Loucy (cell line): ENCODE measurements around the gene BACH2.
"Not testable (repeated sequence)": the region's sequence is repeated elsewhere in the genome, so short reads cannot be mapped to it uniquely, and the experiment has no call there.

ENCODE experiments used
- H2AFZ ChIP-seq: fragments of 200-600 bp; sonication (generic); 2 replicates; pipeline ENCODE4 v1.6.0; 2016; ENCODE audit warnings: antibody characterized with exemption, mild to moderate bottlenecking, low read length, moderate library complexity
- H3F3A ChIP-seq: fragments of 200-600 bp; 2 replicates; pipeline ENCODE4 v1.6.0; 2016; ENCODE audit warnings: antibody characterized with exemption, low read depth, mild to moderate bottlenecking
- H3K27me3 ChIP-seq: fragments of 200-600 bp; sonication (generic); 2 replicates; pipeline ENCODE4 v1.6.1; 2014; ENCODE audit warnings: low read length, mild to moderate bottlenecking; ENCODE audit not compliant: insufficient read depth, poor library complexity, severe bottlenecking
- H3K36me3 ChIP-seq: fragments of 200-600 bp; sonication (generic); 2 replicates; pipeline ENCODE4 v1.6.1; 2016; ENCODE audit warnings: low read length; ENCODE audit not compliant: insufficient read depth
- H3K4me1 ChIP-seq: fragments of 200-600 bp; sonication (generic); 2 replicates; pipeline ENCODE4 v1.5.1; 2014; ENCODE audit warnings: low read length, mild to moderate bottlenecking; ENCODE audit not compliant: insufficient read depth, poor library complexity, severe bottlenecking
- H3K4me2 ChIP-seq: fragments of 200-600 bp; sonication (generic); 2 replicates; pipeline ENCODE4 v1.6.0; 2014; ENCODE audit warnings: antibody characterized with exemption, low read length, low read depth, mild to moderate bottlenecking; ENCODE audit not compliant: poor library complexity, severe bottlenecking
- H3K4me3 ChIP-seq: fragments of 200-600 bp; sonication (generic); 2 replicates; pipeline ENCODE4 v1.5.1; 2014; ENCODE audit warnings: low read length, mild to moderate bottlenecking, mixed read lengths; ENCODE audit not compliant: poor library complexity, severe bottlenecking
- H3K79me2 ChIP-seq: fragments of 200-600 bp; sonication (generic); 2 replicates; pipeline ENCODE4 v1.6.1; 2014; ENCODE audit warnings: low read length; ENCODE audit not compliant: insufficient read depth
- H3K9ac ChIP-seq: fragments of 200-600 bp; sonication (generic); 2 replicates; pipeline ENCODE4 v1.6.0; 2014; ENCODE audit warnings: mild to moderate bottlenecking, low read depth, low read length, moderate library complexity; ENCODE audit not compliant: poor library complexity, severe bottlenecking
- H3K9me2 ChIP-seq: fragments of 200-600 bp; sonication (generic); replicated peaks from 2 replicates; pipeline ENCODE4 v1.6.1; 2016; ENCODE audit warnings: low read depth, low read length, mixed read lengths
- H3K9me3 ChIP-seq: fragments of 200-600 bp; sonication (generic); 2 replicates; pipeline ENCODE4 v1.6.1; 2014; ENCODE audit warnings: mild to moderate bottlenecking, antibody characterized with exemption, low read length, low read depth; ENCODE audit not compliant: insufficient read depth
- H4K20me1 ChIP-seq: fragments of 200-600 bp; sonication (generic); 2 replicates; pipeline ENCODE4 v1.6.0; 2014; ENCODE audit warnings: antibody characterized with exemption, low read length, mild to moderate bottlenecking; ENCODE audit not compliant: insufficient read depth, poor library complexity, severe bottlenecking
- CTCF ChIP-seq: fragments of 200-600 bp; sonication (generic); conservative IDR thresholded peaks from 2 replicates; pipeline ENCODE4 v1.5.1; 2014; ENCODE audit warnings: mild to moderate bottlenecking, antibody characterized with exemption, low read length
- EZH2phosphoT487 ChIP-seq: fragments of 200-600 bp; IDR thresholded peaks from 2 replicates; pipeline ENCODE4 v1.6.1; 2018; ENCODE audit warnings: antibody characterized with exemption, mild to moderate bottlenecking, moderate library complexity, borderline replicate concordance

Gene BACH2

GRCh38 chr6:90209527-90209926, 87.1 kb downstream of the BACH2 start:
- Histone ChIP-seq H2AFZ (no peak overlapping the region), H3K79me2 (peaks cover 30% of the 10 kb centered on the region; the same call in 1 of the 2 replicates), H3K36me3 (peaks cover 21% of the 10 kb centered on the region; the same call in 1 of the 2 replicates), H3F3A (no peaks in the 10 kb centered on the region), H3K9me3 (no peaks in the 10 kb centered on the region), H3K4me2 (no peak overlapping the region), H4K20me1 (no peaks in the 10 kb centered on the region), H3K9me2 (no peaks in the 10 kb centered on the region), H3K4me3 (no peak overlapping the region), H3K4me1 (peaks cover 22% of the 10 kb centered on the region), H3K27me3 (no peaks in the 10 kb centered on the region), H3K9ac (no peak overlapping the region)
- TF ChIP-seq CTCF (no peak), EZH2phosphoT487 (no peak)

GRCh38 chr6:90208690-90209089, 88.0 kb downstream of the BACH2 start:
- not testable (repeated sequence) for H3K4me3 ChIP-seq, H3K27me3 ChIP-seq, H3K9me3 ChIP-seq, H3K9ac ChIP-seq, H3K4me2 ChIP-seq, H3F3A ChIP-seq, H3K9me2 ChIP-seq, H2AFZ ChIP-seq, H4K20me1 ChIP-seq
- Histone ChIP-seq H3K4me1 (peaks cover 22% of the 10 kb centered on the region), H3K79me2 (peaks cover 28% of the 10 kb centered on the region; the same call in 1 of the 2 replicates), H3K36me3 (peaks cover 30% of the 10 kb centered on the region; the same call in 1 of the 2 replicates)

- Histone ChIP-seq H4K20me1 (no peaks in the 10 kb centered on the region), H3K9me2 (no peaks in the 10 kb centered on the region), H3K4me3 (no peak overlapping the region), H3F3A (no peaks in the 10 kb centered on the region), H3K79me2 (peaks cover 28% of the 10 kb centered on the region; the same call in 1 of the 2 replicates), H3K27me3 (no peaks in the 10 kb centered on the region), H3K4me1 (peaks cover 8% of the 10 kb centered on the region), H3K4me2 (no peak overlapping the region), H3K9me3 (peaks cover 4% of the 10 kb centered on the region; the same call in 1 of the 2 replicates), H3K36me3 (peaks cover 48% of the 10 kb centered on the region; the same call in 1 of the 2 replicates), H3K9ac (no peak overlapping the region), H2AFZ (no peak overlapping the region)
- TF ChIP-seq CTCF, result no peak
- TF ChIP-seq EZH2phosphoT487, result no peak
Measured at GRCh38 chr6:90204327-90205056, 92.2 kb downstream of the BACH2 start.

GRCh38 chr6:90203672-90204071, 93.0 kb downstream of the BACH2 start:
- Histone ChIP-seq H3K4me1 (peaks cover 3% of the 10 kb centered on the region), H4K20me1 (no peaks in the 10 kb centered on the region), H3K4me3 (no peak overlapping the region), H3K27me3 (no peaks in the 10 kb centered on the region), H3K4me2 (no peak overlapping the region), H2AFZ (no peak overlapping the region), H3K79me2 (peaks cover 30% of the 10 kb centered on the region; the same call in 1 of the 2 replicates), H3K9me2 (no peaks in the 10 kb centered on the region), H3K9me3 (peaks cover 11% of the 10 kb centered on the region), H3K36me3 (peaks cover 57% of the 10 kb centered on the region), H3F3A (no peaks in the 10 kb centered on the region), H3K9ac (no peak overlapping the region)
- TF ChIP-seq EZH2phosphoT487 (no peak), CTCF (no peak)
